ENCODE data around the gene KRTAP10-2.

DNA sequence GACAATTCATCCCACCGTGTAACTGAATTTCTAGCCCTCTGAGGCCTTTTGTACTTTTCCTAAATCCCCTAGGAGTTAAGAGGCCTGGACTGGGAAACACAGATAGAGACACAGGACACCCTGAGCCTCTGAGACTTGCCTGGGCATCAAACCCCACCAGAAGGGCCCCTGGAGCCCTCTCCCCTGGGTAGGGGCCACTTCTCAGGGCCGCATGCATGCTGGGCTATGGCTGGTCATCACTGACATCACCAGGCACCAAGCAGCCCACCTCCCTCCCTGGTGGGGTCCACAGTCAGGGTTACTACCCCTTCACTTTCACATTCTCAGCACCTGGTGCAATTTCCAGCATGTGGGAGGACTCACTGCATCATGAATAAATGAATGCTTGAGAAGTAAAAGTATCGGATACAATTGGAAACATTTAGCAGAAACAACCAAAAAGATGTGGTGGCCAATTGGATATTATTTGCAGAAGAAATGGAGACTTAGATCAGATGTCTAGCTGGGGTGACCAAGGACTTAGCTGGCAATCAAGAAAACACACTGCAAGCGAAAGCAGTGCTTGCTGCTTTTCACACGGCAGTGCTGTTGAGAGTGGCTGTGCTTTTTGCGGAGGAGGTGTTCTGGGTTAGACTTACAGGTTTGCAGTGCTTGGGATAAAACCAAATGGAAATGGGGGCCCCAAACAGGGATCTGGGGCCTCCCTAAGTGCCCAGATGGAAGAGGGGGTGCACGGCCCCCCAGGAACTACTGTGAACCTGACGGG, 48.1 kb upstream of the KRTAP10-2 start:
- TF ChIP-seq POLR2A (IDR thresholded peaks at IDR 0.05; ENCODE audit: low read depth, low read length): no peak
- TF ChIP-seq POLR2AphosphoS5 (IDR thresholded peaks at IDR 0.05; ENCODE audit: low read depth, low read length): no peak
- TF ChIP-seq TAF1 (IDR thresholded peaks at IDR 0.05; ENCODE audit: borderline replicate concordance, low read depth, low read length): no peak
